DND-41 (cell line): ENCODE measurements around the gene ERC1.

Source experiments
- ATAC-seq: fragments of 200-7000 bp; cut with Tn5 transposase; 3 replicates; pipeline ENCODE4 v1.9.1; 2021; ENCODE audit warnings: low read depth; ENCODE audit not compliant: insufficient read depth
- DNase-seq: peaks from one replicate; pipeline ENCODE4 v3.0.0-alpha.2; 2020
- H2AFZ ChIP-seq: 2 replicates; pipeline ENCODE4 v1.6.0; 2012; ENCODE audit warnings: low read depth, low read length
- H3K27ac ChIP-seq: 2 replicates; pipeline ENCODE4 v1.5.1; 2012; ENCODE audit warnings: low read length, inconsistent platforms
- H3K27me3 ChIP-seq: fragments of 200-600 bp; sonication (generic); 2 replicates; pipeline ENCODE4 v1.6.0; 2012; ENCODE audit warnings: low read length, mild to moderate bottlenecking, inconsistent platforms; ENCODE audit not compliant: insufficient read depth, poor library complexity
- H3K36me3 ChIP-seq: 2 replicates; pipeline ENCODE4 v1.5.1; 2012; ENCODE audit warnings: low read length, inconsistent platforms; ENCODE audit not compliant: insufficient read depth
- H3K4me1 ChIP-seq: 2 replicates; pipeline ENCODE4 v1.5.1; 2012; ENCODE audit warnings: mild to moderate bottlenecking, low read length; ENCODE audit not compliant: insufficient read depth
- H3K4me2 ChIP-seq: 2 replicates; pipeline ENCODE4 v1.6.0; 2012; ENCODE audit warnings: mild to moderate bottlenecking, moderate library complexity, low read length, inconsistent platforms; ENCODE audit not compliant: insufficient read depth
- H3K4me3 ChIP-seq, 2 experiments: fragments of 200-600 bp in 1 of 2; shearing (Covaris generic) in 1 of 2; 2 replicates each; pipeline ENCODE4 v1.5.1; 2012 to 2016; ENCODE audit warnings: inconsistent platforms in 2 of 2, low read length in 2 of 2, mild to moderate bottlenecking in 2 of 2, low read depth in 1 of 2, moderate library complexity in 1 of 2
- H3K79me2 ChIP-seq: 2 replicates; pipeline ENCODE4 v1.6.0; 2012; ENCODE audit warnings: low read length, inconsistent platforms; ENCODE audit not compliant: insufficient read depth
- H3K9ac ChIP-seq: 2 replicates; pipeline ENCODE4 v1.6.0; 2012; ENCODE audit warnings: low read depth, mild to moderate bottlenecking, inconsistent platforms, low read length, moderate library complexity
- H3K9me3 ChIP-seq: 2 replicates; pipeline ENCODE4 v1.5.1; 2012; ENCODE audit warnings: low read length, moderate library complexity, mild to moderate bottlenecking, inconsistent platforms; ENCODE audit not compliant: insufficient read depth, severe bottlenecking
- H4K20me1 ChIP-seq: 2 replicates; pipeline ENCODE4 v1.6.0; 2012; ENCODE audit warnings: low read length; ENCODE audit not compliant: insufficient read depth
- EZH2 ChIP-seq: IDR thresholded peaks from 3 replicates; pipeline ENCODE4 v1.6.1; 2012; ENCODE audit warnings: borderline replicate concordance, low read depth, mild to moderate bottlenecking, moderate library complexity, low read length, inconsistent platforms; ENCODE audit not compliant: severe bottlenecking
- TF ChIP-seq, protein P1 (sequence below): IDR thresholded peaks from 2 replicates; pipeline ENCODE4 v1.5.1; 2012; ENCODE audit warnings: borderline replicate concordance, low read length, moderate library complexity, mild to moderate bottlenecking; ENCODE audit not compliant: poor library complexity, severe bottlenecking; ENCODE audit errors: extremely low read depth

Gene ERC1

GRCh38 chr12:1126091-1126490 is 135.1 kb downstream of the ERC1 start:
- Histone ChIP-seq H3K27me3 (no peaks in the 10 kb centered on the region), H2AFZ (no peak overlapping the region), H3K9ac (no peak overlapping the region), H3K79me2 (no peaks in the 10 kb centered on the region), H4K20me1 (peaks cover 6% of the 10 kb centered on the region; the same call in 1 of the 2 replicates), H3K36me3 (no peaks in the 10 kb centered on the region), H3K27ac (no peak overlapping the region), H3K9me3 (no peaks in the 10 kb centered on the region), H3K4me2 (no peak overlapping the region), H3K4me1 (peaks cover 19% of the 10 kb centered on the region), H3K4me3 (no peak overlapping the region)
- TF ChIP-seq, protein P1, sequence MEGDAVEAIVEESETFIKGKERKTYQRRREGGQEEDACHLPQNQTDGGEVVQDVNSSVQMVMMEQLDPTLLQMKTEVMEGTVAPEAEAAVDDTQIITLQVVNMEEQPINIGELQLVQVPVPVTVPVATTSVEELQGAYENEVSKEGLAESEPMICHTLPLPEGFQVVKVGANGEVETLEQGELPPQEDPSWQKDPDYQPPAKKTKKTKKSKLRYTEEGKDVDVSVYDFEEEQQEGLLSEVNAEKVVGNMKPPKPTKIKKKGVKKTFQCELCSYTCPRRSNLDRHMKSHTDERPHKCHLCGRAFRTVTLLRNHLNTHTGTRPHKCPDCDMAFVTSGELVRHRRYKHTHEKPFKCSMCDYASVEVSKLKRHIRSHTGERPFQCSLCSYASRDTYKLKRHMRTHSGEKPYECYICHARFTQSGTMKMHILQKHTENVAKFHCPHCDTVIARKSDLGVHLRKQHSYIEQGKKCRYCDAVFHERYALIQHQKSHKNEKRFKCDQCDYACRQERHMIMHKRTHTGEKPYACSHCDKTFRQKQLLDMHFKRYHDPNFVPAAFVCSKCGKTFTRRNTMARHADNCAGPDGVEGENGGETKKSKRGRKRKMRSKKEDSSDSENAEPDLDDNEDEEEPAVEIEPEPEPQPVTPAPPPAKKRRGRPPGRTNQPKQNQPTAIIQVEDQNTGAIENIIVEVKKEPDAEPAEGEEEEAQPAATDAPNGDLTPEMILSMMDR: no peak
- TF ChIP-seq EZH2: no peak
- no peak for ATAC-seq
- DNase-seq: no peak

DNA sequence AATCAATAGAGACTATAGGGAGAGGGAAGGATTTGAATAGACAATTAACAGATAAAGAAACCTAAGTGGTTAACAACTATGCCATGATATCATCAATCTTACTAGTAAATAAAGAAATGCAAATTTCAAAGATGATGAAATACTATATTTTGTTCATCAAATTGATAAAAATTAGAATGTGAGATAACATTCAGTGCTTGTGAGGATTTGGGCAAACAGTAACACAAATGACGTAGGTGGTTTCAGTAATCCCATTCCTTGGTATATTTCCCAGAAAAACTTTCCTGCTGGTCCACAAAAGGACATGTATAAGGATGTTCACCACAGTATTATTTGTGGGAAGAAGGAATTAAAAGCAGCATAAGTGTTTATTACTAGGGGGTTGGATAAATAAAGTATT is 136.0 kb downstream of the ERC1 start:
- H3K4me1 ChIP-seq: peaks cover 13% of the 10 kb centered on the region

DNA sequence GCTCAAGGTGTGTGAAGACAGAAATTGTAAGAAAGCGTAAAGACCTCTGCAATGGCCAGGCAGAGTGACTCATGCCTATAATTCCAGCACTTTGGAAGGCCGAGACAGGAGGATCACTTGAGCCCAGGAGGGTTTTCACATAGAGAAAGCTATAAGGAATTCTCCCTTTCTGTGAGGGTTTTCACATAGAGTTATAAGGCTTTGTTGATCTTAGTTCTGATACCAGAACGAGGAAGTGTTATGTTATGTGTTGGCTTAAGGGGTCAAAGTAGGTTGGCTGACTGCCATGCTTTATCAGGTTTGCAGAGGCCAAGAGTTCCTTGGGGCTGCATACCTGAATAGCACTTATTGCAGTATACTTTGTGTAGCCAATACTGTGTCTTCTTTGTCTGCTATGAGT is 139.1 kb downstream of the ERC1 start:
- no peak for ATAC-seq
- Histone ChIP-seq H2AFZ (no peak overlapping the region), H3K4me2 (no peak overlapping the region), H3K4me3 (no peak overlapping the region), H3K9ac (no peak overlapping the region), H3K36me3 (no peaks in the 10 kb centered on the region), H3K9me3 (no peaks in the 10 kb centered on the region), H3K79me2 (no peaks in the 10 kb centered on the region), H3K27me3 (no peaks in the 10 kb centered on the region), H3K4me1 (no peaks in the 10 kb centered on the region), H3K27ac (no peak overlapping the region), H4K20me1 (peaks cover 2% of the 10 kb centered on the region)
- no peak for DNase-seq
- TF ChIP-seq EZH2: no peak
- TF ChIP-seq, protein P1: no peak

More for the DNA sequence above, 136.0 kb downstream of the ERC1 start:
- no peak overlapping the region for H2AFZ ChIP-seq
- DNase-seq (no peak), ATAC-seq (no peak)
- no peaks in the 10 kb centered on the region for H3K36me3 ChIP-seq
- no peaks in the 10 kb centered on the region for H3K79me2 ChIP-seq
- no peaks in the 10 kb centered on the region for H3K27me3 ChIP-seq
- H3K4me2 ChIP-seq: no peak overlapping the region
- H3K9me3 ChIP-seq: no peaks in the 10 kb centered on the region
- no peak for TF ChIP-seq EZH2
- TF ChIP-seq, protein P1: no peak
- H3K9ac ChIP-seq: no peak overlapping the region
- peaks cover 6% of the 10 kb centered on the region; the same call in 1 of the 2 replicates for H4K20me1 ChIP-seq
- H3K27ac ChIP-seq: no peak overlapping the region
- no peak overlapping the region for H3K4me3 ChIP-seq

DNA sequence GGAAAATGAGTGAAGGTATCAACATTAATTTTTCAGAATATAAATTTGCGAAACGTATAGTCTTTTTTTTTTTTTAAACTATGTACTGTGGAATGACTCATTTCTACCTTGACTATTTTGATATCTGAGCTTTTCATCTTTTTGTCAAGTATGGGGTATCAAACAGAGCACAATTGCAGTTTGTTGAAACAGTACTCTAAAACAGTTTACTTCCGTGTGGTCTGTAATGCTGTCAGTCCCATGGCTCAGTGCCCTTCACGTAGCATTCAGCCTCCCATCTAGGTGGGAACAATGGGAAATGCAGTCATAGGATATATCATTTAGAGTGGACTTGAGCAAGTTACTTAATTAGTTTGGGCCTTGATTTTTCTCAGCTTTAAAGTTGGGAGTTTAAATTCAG is 139.5 kb downstream of the ERC1 start:
- H4K20me1 ChIP-seq: peaks cover 2% of the 10 kb centered on the region
- no peak overlapping the region for H3K27ac ChIP-seq
- no peak overlapping the region for H3K4me3 ChIP-seq
- no peaks in the 10 kb centered on the region for H3K9me3 ChIP-seq
- H3K4me1 ChIP-seq: no peaks in the 10 kb centered on the region
- no peak for TF ChIP-seq EZH2
- TF ChIP-seq, protein P1: no peak
- H3K79me2 ChIP-seq: no peaks in the 10 kb centered on the region
- H2AFZ ChIP-seq: no peak overlapping the region
- no peak overlapping the region for H3K4me2 ChIP-seq
- ATAC-seq (no peak), DNase-seq (no peak)
- H3K9ac ChIP-seq: no peak overlapping the region
- H3K36me3 ChIP-seq: no peaks in the 10 kb centered on the region
- no peaks in the 10 kb centered on the region for H3K27me3 ChIP-seq
